ENCODE data around the gene LDLRAD3.
"Not testable (repeated sequence)": the region's sequence is repeated elsewhere in the genome, so short reads cannot be mapped to it uniquely, and the experiment has no call there.

LDLRAD3 gene

DNA sequence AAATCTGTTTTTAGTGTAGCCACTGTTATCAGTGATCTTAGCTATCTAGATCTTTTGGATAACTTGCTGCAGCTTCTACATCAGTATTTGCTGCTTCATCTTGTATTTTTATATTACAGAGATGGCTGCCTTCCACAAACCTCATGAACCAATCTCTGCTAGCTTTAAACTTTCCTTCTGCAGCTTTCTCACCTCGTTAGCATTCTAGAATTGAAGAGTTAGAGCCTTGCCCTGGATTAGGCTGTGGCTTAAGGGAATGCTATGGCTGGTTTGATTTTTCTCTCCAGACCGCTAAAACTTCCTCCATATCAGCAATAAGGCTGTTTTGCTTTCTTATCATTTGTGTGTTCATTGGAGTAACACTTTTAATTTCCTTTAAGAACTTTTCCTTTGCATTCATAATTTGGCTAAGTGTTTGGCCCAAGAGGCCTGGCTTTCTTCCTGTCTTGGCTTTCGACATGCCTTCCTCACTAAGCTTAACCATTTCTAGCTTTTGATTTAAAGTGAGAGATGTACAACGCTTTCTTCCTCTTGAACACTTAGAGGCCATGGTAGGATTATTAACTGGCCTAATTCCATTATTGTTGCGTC is 51.9 kb downstream of the LDLRAD3 start:
- DNase-seq (ENCODE audit: low spot score): no peak

DNA sequence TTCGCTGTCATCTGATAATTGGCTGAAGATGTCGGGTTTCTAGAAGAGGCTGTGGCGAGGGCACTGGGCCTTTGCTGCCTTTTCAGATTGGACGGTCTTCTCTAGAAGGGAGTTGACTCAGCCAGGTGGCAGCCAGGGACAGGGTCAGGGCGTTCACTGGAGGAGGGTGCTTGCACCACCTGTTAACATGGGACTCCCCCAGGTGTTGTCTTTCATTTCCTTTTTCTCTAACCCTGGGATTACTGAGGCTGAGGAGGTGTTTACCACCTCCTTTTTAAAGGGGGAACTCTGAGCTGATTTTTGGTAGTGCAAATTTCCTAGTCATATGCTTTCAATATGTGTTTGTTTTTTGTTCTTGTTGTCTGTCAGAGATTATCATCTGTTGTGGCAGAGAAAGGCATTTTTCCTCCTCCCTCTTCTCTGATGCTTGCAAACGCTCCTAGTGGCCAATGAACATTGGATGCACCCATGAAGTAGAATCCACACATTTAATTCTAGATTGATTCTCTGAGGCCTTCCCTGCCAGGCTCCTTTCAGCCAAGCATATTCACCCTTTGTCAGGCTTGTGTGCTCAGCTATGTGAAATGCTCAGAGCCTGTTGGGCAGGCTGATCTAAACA is 54.1 kb downstream of the LDLRAD3 start:
- DNase-seq (ENCODE audit: low spot score): no peak

DNA sequence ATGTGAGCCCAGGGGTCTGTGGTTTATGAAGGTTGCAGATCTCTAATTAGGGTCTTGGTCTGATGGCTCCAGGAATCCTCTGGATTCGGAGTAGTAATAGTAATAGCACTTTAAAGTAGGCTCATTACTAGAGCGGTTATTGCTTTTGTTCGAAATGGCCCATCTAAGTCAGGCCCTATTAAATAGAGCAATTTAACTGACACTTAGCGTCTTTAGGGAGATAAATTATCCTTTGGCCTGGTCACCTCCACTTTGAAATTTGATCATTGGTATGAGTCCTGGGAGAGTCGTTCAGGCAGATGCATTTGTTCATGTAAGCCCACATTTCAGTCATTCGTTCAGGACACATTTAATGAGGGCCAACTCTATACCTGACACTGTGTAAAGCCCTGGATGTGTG is 54.8 kb downstream of the LDLRAD3 start:
- DNase-seq (ENCODE audit: low spot score): no peak

DNA sequence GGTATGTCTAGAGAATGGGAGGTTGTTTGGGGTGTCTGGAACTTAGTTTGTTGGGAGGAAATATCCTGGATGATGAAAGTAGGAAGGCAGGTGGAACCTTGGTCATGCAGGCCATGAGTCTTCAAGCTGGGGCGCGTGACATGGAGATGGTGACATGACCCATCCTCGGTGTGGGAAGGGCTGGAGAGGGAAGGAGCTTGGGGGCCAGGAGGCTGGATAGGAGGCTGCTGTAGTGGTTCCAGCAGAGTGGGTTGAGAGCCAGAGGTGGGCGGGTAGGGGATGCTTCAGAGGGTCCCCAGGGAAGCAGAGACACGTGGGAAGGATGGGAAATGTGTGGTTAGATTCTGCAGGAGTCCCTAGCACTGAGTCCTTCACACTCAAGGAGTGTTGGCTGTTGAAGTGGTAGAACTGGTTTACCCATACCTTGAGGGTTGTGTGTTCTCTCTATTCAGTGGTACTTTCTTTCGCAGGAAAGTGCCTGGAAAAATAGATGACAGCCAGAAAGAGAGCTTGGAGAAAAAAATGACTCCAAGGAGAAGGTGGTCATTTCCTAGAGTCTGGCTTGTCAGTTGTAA is 56.8 kb downstream of the LDLRAD3 start:
- DNase-seq (ENCODE audit: low spot score): no peak

DNA sequence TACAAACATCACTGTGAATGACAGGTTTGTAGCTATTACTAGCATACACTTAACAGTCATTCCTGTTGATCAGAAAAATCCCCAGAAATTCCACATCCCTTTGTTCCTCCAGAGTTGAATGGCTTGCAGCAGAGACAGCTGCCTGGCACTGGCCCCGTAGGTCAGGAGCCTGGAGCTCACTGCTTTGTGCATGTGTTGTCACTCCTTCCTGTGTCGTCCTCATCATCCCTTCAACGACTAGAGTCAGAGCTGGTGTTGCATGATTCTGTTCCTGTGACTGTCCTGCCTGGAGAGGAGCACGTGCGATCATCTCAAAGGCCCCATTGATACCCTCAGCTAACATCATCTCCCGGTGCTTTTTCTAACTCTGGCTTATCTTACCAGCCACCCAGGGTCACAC is 58.3 kb downstream of the LDLRAD3 start:
- DNase-seq (ENCODE audit: low spot score): no peak

DNA sequence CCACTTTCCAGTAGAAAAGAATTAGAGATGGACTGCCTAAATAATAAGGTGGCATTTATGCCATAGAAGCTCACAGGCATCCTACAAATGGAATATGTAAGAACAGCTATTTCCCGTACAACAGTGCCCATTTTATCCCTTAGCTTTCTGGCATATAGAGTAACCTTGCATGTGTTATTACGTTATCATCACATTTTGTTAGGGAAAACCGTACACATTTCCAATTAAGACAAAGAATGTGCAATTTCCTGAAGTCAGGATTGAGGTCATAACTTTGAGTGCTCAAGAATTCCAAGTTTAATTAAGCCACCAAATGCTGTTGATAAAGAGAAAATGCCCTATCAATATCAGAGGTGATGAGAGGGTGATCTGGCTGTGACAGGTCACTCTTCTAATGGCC is 58.9 kb downstream of the LDLRAD3 start:
- no peak for DNase-seq (ENCODE audit: low spot score)

DNA sequence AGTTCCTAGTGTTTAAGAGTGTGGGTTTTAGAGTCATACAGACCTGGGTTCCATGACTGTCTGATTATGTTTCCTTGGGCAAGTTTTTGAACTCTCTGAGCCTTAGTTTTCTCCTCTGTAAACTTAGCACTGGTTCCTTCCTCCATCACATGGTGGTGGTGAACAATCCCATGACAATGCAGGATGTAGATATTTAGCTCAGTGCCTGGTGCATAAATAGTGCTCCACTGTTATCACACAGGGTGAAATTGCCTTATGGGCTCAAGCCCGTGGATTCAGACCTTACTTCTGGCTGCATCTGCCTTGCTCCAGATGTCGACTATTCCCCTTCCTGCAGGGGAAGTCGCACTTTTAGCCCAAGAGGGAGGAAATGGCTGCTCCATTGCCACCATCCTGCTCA is 62.7 kb downstream of the LDLRAD3 start:
- no peak for DNase-seq (ENCODE audit: low spot score)

DNA sequence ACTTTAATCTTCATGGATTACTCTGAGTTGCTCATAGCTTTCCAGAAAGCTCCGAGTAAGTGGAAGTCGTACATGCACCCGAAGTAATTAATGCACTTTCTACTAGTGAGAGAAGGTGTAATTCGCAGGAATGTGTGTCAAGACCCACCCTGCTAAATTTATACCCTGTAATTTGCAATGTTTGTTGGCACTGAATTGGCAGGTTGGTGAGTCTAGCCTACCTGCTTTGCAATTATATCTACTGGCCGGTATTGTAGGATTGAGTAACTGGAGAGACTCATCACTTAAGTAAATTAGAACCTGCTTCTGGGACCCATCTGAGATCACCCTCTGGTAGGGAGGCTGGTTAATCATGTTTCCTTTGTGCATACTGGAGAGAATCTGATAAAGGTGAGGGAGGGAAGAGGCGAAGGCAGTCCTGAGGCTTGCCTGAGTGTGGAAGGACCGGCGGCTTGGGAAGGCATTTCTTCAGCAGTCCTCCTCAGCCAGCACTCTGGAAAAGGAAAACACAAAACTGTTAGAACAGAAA is 63.3 kb downstream of the LDLRAD3 start:
- no peak for DNase-seq (ENCODE audit: low spot score)

DNA sequence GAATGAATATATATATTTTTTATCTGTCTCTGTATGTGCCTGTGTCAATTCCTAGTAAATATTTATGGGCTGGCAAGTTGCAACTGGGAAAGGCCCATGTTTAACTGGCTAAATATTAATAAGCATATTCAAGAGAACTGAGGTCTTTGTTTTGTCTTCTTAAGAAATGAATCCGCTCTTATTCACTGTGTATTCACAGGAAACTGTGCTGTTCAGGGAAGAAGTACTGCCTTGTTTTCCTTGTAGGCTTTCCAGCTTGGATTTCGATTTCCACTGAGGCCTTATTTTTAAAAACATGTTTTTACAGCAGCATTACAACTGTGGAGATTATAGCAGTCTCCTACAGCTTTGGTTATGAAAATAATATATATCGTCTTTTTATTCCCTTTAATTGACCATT is 64.7 kb downstream of the LDLRAD3 start:
- DNase-seq (ENCODE audit: low spot score): no peak

DNA sequence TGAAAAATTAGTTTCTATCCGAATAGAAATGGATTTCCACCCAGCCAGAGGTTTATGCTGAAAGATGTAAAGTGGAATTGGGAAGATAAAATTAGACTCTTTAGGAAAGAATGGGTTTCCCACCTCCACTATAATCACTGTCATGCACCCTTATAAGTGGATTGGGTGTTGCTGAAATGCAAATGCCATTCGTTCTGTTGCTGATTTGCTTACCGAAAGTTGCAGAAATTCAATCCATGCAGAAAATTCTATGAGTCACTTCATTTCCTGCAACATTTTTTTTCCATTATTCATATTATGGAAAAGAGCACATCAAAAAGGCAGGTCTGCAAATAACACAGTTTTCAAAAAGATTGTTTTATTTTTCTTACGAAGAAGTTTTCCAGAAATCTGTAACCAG is 65.6 kb downstream of the LDLRAD3 start:
- DNase-seq (ENCODE audit: low spot score): peak; percentile 50

DNA sequence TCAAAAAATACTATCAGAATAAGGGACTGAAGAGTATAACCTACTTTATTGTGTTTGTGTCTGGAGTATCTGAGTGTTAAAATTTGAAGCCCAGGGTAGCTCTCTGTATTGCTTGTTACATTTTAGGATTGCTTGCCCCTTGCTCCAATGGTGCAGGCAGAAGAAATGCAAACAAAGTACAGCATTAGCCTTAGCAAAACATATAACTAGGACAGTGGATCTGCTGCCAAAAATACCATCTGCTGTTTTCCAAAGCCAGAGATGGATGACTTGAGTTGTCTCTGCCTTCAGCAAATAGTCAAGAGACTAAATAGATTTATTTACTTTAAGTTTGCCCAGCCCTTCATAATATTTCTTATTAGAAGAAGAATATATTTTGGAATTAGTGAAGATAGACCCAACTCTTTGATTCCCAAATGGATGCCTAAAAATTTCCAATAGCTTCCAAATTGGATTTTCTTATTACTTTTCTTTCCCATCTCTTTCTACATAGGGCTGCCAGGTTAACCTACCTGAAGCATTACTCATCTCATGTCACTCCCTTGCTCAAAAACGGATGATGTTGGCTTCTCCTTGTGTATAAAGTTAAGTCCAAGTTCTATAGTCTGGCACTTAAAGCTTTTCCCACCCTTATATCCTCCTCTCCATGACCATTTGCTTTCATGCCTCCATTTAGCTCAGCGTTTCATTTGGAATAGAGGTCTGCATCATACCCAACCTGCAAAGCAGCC is 66.3 kb downstream of the LDLRAD3 start:
- DNase-seq (ENCODE audit: low spot score): no peak

DNA sequence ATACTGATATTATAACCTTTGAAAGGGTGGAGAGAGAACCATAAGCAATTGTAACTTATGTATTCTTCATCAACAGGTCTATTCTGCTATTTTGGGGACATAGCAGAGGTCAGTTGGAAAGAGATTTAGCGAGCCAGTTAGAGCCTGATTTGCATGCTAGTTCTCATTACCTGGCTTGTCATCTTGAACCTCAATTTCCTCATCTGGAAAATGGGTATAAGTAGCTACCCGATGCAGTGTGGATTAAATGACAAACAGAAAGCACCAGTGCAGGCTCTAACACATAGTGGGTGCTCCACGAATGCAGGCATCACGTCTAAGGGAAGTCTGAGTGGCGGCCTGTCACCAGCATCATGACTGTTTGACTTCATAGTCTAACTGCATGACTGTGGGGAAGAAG is 67.7 kb downstream of the LDLRAD3 start:
- DNase-seq (ENCODE audit: low spot score): no peak

DNA sequence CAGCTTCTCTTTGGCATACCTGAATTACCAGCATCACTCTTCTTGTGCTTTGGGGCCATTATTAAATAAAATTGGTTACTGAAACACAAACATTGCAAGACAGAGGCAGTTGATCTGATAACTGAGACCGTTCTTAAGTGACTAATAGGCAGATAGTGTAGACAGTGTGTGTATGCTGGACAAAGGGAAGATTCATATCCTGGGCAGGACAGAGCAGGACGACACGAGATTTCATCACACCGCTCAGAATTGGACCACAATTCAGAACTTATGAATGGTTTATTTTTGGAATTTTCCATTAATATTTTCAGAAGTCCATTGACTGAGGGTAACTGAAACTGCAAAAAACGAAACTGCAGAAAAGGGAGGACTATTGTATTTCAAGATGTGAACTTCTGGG is 68.6 kb downstream of the LDLRAD3 start:
- DNase-seq (ENCODE audit: low spot score): peak; percentile 34

DNA sequence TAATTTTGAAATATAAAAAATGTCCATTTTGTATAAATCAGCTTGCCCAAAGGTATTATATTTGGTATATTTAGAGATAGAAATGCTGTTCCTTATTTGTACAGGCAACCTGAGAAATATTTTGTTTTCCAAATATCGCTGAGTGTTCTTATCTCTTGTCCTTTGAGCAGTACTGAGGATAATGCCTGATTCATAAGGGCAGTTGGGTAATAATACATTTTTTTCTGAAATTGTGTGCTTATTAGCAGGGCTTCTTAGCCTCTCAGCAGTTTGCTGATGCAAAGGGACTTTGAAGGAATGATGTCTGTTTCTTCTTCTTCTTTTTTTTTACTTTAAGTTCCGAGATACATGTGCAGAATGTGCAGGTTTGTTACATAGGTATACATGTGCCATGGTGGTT is 69.1 kb downstream of the LDLRAD3 start:
- DNase-seq (ENCODE audit: low spot score): no peak

DNA sequence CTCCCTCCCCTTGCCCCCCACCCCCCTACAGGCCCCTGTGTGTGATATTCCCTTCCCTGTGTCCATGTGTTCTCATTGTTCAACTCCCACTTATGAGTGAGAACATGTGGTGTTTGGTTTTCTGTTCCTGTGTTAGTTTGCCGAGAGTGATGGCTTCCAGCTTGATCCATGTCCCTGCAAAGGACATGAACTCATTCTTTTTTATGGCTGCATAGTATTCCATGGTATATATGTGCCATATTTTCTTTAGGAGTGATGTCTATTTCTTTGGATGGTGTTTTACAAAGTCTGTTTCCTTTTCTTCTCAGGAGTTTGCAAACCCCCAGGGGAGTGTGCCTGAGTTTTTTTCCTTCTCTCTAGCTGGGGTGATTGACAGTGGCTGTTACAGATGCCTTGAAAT is 69.6 kb downstream of the LDLRAD3 start:
- DNase-seq (ENCODE audit: low spot score): not testable (repeated sequence)

DNA sequence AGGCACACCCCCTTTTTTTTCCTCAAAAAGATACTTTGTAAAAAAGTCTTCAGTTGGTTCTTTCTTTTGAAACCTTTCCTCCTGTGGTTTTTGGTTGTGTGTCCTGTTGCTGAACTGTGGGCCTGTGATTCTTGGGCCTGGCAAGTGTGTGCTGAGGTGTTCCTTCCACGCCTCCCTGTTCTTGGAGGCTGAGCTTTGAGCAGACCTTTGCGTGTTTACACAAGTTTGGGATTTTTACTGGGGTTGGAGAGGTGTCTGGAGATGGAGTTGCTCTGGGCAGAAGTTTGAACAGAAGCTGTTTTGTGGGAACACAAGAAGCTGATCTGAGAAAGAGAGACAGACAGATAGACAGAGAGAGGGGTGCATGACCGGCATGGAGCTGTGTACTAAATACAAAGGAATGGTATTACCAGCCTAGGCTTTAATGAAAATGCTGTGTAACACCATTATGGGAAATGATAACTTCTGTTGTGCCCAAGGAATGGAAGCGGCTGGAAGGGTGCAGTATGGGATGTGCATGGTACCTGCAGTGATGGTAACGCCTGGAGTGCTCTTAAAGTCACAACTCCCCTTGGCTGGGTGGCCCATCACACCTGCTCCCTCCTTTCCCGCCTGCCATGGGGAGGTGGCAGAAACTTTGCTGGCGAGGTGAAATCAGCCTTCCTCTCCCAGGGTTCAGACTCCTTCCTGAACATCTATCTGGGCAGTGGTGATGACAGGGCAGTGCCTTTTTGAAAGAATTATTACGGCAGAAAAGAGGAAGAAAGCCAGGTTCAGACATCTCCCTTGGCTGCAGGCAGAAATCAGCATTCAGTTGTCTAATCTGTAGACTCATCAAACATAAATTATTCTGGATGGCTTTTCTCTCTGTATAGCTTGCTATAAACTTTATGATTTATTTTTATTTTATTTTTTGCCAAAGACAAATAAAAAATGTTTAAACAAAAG is 70.4 kb downstream of the LDLRAD3 start:
- DNase-seq (ENCODE audit: low spot score): no peak

DNA sequence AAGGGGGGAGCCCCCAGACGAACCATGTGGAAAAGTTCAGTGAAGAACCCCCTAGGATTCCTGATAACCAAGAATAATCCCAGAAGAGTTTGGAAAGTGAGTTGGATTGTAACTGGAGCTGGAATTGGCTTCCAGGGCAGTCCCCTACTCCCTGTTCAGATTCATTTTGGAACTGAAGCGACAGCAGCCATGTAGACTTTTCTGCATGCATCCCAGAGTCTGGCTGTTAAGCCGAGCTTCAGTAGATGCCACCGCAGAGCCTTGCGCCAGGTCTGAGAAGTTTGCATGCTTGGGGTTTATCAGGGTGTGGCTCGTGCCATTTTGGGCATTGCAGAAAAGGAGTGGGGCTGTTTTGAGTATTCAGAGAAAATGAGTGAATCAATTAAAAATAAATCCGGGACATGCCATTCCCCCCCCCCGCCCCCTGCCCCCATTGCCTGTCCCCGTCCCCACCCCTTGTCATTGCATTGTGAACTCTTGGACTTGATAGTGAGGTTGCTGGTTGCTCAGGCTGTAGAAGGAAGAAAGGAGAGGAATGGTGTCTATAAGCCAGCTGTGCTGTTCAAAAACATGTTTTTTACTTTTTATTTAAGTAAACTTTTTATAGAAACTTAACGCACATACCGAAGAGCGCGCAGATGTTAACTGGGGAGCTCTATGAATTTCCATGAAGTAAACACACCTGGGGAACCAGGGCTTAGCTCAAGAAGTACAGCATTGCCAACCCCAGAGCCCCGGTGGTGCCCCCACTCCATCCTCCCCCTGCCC is 71.2 kb downstream of the LDLRAD3 start:
- DNase-seq (ENCODE audit: low spot score): no peak

DNA sequence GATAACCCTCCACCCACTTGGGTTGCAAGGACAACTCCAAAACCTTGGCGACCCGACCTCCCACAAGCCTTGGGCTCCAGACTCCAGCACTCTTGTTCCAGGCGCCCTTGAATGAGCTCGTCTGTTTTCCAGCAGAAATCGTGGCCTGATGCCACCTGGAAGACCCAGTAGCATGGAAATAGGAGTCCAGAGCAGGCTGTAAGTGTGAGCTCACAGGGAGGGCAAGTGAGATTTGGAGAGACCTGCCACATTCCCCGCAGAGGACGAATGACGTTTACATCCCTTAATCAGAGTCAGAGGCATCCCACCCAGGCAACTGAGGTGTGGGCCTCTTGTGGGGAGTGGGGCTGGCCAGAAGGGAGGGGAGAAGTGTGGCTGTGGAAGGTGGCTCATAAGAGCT is 71.9 kb downstream of the LDLRAD3 start:
- DNase-seq (ENCODE audit: low spot score): no peak

DNA sequence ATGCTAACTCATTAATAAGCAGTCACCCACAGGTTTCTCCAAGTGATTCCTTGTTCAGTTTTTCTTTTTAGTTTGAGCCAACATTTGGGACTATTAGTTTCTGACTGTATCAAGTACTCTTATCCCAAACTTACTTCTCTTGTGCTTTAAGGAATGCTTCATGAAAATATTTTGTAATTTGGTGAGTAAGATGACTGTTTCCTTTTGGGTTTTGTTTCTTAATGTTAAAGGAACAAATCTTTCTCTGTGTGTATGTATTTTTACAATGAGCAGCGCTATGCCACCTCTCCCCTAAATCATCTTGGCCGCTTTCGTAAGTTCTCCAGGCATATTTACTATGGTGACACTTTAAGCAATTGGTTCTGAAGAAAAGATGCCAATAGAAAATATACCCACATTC is 72.4 kb downstream of the LDLRAD3 start:
- no peak for DNase-seq (ENCODE audit: low spot score)

DNA sequence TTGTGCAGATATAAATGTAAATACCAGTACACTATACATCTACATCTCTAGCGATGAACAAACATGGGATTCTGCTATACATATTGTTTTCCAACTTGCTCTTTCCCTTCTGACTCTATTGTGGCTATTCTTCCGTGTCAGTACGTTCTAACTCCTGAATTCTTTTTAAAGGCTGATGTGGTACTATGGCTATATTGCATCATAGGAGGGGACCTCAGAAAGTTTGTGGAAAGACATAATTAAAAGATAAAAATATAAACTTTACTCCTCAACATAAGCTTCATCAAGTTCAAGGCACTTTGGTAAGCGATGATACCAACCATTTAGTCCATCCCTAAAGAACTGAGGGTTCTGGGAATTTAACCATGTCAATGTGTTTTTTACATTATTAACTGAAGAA is 72.8 kb downstream of the LDLRAD3 start:
- no peak for DNase-seq (ENCODE audit: low spot score)

DNA sequence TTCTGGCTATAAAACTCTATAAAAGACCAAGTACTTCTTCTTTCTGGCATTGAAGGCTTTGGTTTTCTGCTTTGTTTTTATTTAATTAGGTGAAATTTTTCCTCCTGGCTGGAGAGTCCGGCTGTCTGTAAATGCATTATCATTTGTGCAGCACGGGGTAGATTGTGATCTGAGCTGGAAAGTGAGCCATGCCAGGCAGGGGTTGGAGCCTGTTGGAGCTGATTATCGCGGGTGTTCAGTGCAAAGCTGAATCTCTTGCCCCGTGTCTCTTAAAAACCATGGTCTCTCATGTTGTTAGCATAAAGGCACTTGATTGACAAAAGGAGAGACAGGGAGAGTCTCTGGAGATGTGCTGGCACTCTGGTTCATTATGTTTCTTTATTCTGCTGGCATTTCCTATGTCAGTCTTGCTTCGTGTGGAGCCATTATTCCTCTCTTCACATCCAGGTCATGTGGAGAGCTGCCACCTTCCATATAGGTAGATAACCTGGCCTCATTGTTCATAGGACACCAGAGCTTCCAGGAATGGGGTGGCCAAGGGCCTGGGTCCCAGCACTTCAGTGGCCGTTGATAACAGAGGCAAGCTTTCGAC is 75.2 kb downstream of the LDLRAD3 start:
- DNase-seq (ENCODE audit: low spot score): no peak
